A673 (cell line): Measurements from ENCODE around the gene TPST1. TPM values are rescaled to one million over a fixed set of nuclear protein-coding genes. Genes with fewer than 3 reads are reported as not detected.

Experiments
- BruUV-seq: library from RNA; stranded (reverse); fragments of 400-500 nt; replicated peaks from 2 replicates; lab custom pipeline; 2021; lab: Mats Ljungman, UMichigan
- CTCF ChIA-PET: fragments of 300-600 bp; sonication (Branson Sonifier 250); formaldehyde crosslinking; loops from one replicate; lab custom pipeline; 2022; ENCODE audit warnings: antibody characterized with exemption; lab: Charles Lee
- POLR2A ChIA-PET: fragments of 300-600 bp; sonication (Branson Sonifier 250); formaldehyde crosslinking; loops from one replicate; lab custom pipeline; 2022; ENCODE audit warnings: antibody characterized with exemption; ENCODE audit not compliant: low non-redundant PET; lab: Charles Lee
- DNase-seq: peaks from one replicate; pipeline ENCODE4 v3.0.0-alpha.2; 2015; ENCODE audit warnings: low spot score
- H3K27ac ChIP-seq: fragments of 200-600 bp; sonication (generic); 2 replicates; pipeline ENCODE4 v1.5.1; 2016; ENCODE audit warnings: mixed run types, low read depth, mild to moderate bottlenecking, mixed read lengths, antibody characterized with exemption, low read length; ENCODE audit not compliant: poor library complexity, severe bottlenecking
- H3K27me3 ChIP-seq: fragments of 200-600 bp; sonication (generic); replicated peaks from 2 replicates; pipeline ENCODE4 v1.6.1; 2017; ENCODE audit warnings: mixed run types, low read depth, mild to moderate bottlenecking, mixed read lengths, antibody characterized with exemption, low read length; ENCODE audit not compliant: insufficient read depth, poor library complexity
- H3K36me3 ChIP-seq: fragments of 200-600 bp; sonication (generic); 2 replicates; pipeline ENCODE4 v1.6.1; 2016; ENCODE audit warnings: mixed run types, mild to moderate bottlenecking, mixed read lengths, antibody characterized with exemption, low read length; ENCODE audit not compliant: insufficient read depth, poor library complexity, severe bottlenecking
- H3K4me1 ChIP-seq: fragments of 200-600 bp; sonication (generic); 2 replicates; pipeline ENCODE4 v1.6.1; 2017; ENCODE audit warnings: mixed run types, mild to moderate bottlenecking, mixed read lengths, antibody characterized with exemption, low read length; ENCODE audit not compliant: insufficient read depth, poor library complexity, severe bottlenecking
- H3K4me3 ChIP-seq: fragments of 200-600 bp; sonication (generic); 2 replicates; pipeline ENCODE4 v1.5.1; 2016; ENCODE audit warnings: low read depth, mixed run types, mild to moderate bottlenecking, mixed read lengths, low read length; ENCODE audit not compliant: poor library complexity, severe bottlenecking
- H3K9me3 ChIP-seq: fragments of 200-600 bp; sonication (generic); 2 replicates; pipeline ENCODE4 v1.6.1; 2016; ENCODE audit warnings: mixed run types, low read depth, mild to moderate bottlenecking, mixed read lengths, antibody characterized with exemption, low read length; ENCODE audit not compliant: poor library complexity, severe bottlenecking
- EZH2 ChIP-seq: fragments of 200-600 bp; sonication (generic); IDR thresholded peaks from 2 replicates; pipeline ENCODE4 v1.6.1; 2017; ENCODE audit warnings: borderline replicate concordance, low read depth, mild to moderate bottlenecking, mixed read lengths, antibody characterized with exemption, low read length; ENCODE audit not compliant: poor library complexity, severe bottlenecking
- intact Hi-C: fragments of 100-400 bp; cut with micrococcal nuclease; formaldehyde crosslinking; loops from one replicate; pipeline ENCODE4 v1.10.0; 2022; ENCODE audit not compliant: unreplicated experiment
- total RNA-seq: library from RNA; stranded (reverse); gene quantifications from 2 replicates; pipeline ENCODE4 v1.2.3, GENCODE V29; 2021
- TF ChIP-seq, protein P1 (sequence below): fragments of 300-800, 200-600 bp; sonication (generic); conservative IDR thresholded peaks from 2 replicates; pipeline ENCODE4 v1.5.1; 2017; ENCODE audit warnings: low read depth, mild to moderate bottlenecking, antibody characterized with exemption, low read length, moderate library complexity, mixed read lengths

Gene TPST1
- total RNA-seq, 1 experiment from 2014 or later = 8.0 TPM

DNA sequence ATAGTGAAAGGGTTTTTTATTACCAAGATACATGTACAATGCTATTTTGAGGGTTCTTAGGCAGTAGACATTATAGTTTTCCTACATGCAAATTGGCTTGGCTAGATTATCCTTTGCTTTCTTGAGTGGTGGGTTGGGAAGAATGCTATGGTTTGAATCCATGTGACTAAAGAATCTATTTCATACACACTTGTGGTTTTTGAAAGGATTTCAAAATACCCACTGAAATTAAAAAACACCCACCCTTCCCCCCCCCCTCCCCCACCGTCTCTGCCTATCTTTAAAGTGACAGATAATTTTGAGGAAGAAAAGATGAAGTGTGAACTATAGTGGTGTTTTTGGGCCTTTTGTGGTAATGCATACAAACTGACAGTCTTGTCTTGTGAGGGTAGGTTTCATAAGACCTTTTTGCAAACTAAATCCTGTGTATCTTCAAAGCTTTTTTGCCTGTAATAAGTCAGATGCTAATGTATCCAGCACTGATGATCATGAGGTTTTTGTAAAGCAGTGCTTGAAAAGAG lies 90.9 kb downstream of the TPST1 start:
- ChIA-PET CTCF (no interaction called here), POLR2A (no interaction called here)
- DNase-seq = no peak

DNA sequence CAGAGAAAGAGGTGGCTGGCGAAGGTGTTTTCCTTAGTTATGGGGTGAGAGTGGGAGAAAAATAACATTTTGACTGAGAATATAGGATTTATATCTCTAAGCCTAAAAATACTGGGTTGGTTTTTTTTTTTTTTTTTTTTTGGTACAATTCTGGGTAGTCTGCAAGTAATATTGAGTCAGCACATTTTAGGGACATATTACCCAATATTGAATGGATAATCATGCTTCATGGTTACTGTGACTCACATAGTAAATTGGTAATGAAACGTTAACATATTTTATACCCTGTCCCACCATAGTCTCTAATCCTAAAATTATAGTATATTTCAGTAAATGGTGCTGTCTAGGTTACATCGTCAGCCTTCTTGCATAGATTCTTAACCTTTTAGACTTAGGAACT lies 91.4 kb downstream of the TPST1 start:
- BruUV-seq = no TSS peak
- POLR2A ChIA-PET = no interaction called here

More for the DNA sequence above, 90.9 kb downstream of the TPST1 start:
- Histone ChIP-seq H3K36me3 (no peaks in the 10 kb centered on the region), H3K9me3 (peaks cover 13% of the 10 kb centered on the region), H3K4me3 (no peak overlapping the region), H3K4me1 (peaks cover 2% of the 10 kb centered on the region), H3K27me3 (no peaks in the 10 kb centered on the region), H3K27ac (no peak overlapping the region)
- intact Hi-C loops = no loop called here
- TF ChIP-seq, protein P1, sequence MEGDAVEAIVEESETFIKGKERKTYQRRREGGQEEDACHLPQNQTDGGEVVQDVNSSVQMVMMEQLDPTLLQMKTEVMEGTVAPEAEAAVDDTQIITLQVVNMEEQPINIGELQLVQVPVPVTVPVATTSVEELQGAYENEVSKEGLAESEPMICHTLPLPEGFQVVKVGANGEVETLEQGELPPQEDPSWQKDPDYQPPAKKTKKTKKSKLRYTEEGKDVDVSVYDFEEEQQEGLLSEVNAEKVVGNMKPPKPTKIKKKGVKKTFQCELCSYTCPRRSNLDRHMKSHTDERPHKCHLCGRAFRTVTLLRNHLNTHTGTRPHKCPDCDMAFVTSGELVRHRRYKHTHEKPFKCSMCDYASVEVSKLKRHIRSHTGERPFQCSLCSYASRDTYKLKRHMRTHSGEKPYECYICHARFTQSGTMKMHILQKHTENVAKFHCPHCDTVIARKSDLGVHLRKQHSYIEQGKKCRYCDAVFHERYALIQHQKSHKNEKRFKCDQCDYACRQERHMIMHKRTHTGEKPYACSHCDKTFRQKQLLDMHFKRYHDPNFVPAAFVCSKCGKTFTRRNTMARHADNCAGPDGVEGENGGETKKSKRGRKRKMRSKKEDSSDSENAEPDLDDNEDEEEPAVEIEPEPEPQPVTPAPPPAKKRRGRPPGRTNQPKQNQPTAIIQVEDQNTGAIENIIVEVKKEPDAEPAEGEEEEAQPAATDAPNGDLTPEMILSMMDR = no peak
- TF ChIP-seq EZH2 = no peak
- BruUV-seq = no TSS peak

DNA sequence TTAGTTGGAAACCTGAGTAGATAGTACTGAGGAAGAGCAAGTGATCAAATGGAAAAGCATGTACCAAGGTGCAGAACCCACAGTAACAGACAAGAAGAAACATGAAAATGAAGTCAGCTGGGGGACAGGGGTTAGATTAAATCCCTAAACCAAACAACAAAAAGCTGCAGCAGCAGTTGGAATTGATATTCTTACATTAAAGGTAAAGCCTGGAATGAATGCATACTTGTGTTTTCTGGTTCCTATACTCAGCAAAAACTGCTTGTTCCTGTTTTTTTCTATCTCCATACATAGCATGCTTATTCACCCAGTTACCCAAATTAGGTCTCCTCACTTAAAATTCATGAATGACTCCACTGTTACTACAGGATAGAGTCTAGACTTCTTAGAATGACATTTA lies 92.4 kb downstream of the TPST1 start:
- no peak for DNase-seq
- POLR2A ChIA-PET = no interaction called here
- no peak overlapping the region for H3K27ac ChIP-seq
- intact Hi-C loops = no loop called here
- no peaks in the 10 kb centered on the region for H3K27me3 ChIP-seq
- H3K9me3 ChIP-seq = peaks cover 13% of the 10 kb centered on the region
- no peaks in the 10 kb centered on the region for H3K36me3 ChIP-seq
- peaks cover 2% of the 10 kb centered on the region for H3K4me1 ChIP-seq
- BruUV-seq = no TSS peak
- no peak overlapping the region for H3K4me3 ChIP-seq
- CTCF ChIA-PET = no interaction called here
- no peak for TF ChIP-seq EZH2
- TF ChIP-seq, protein P1 = no peak

More for the DNA sequence above, 91.4 kb downstream of the TPST1 start:
- peaks cover 2% of the 10 kb centered on the region for H3K4me1 ChIP-seq
- H3K27ac ChIP-seq = no peak overlapping the region
- H3K9me3 ChIP-seq = peaks cover 13% of the 10 kb centered on the region
- H3K27me3 ChIP-seq = no peaks in the 10 kb centered on the region
- H3K36me3 ChIP-seq = no peaks in the 10 kb centered on the region
- H3K4me3 ChIP-seq = no peak overlapping the region
- intact Hi-C loops = no loop called here
- CTCF ChIA-PET = no interaction called here
- no peak for TF ChIP-seq EZH2
- TF ChIP-seq, protein P1 = no peak
- DNase-seq = peak; percentile 11
